T-cell (primary cell): Measurements from ENCODE around the gene IRAK4. TPM values are rescaled to one million over a fixed set of nuclear protein-coding genes. Genes with fewer than 3 reads are reported as not detected.

ENCODE experiments used
- ATAC-seq, 4 experiments: fragments of 200-7000 bp in 3 of 4; fragments of 150-1000 bp in 1 of 4; cut with Tn5 transposase; replicated peaks in 1 of 4; 1 replicate in 3 of 4; 2 replicates in 1 of 4; pipeline ENCODE4 v1.10.0; 2021; ENCODE audit warnings: moderate library complexity in 3 of 4, mild to moderate bottlenecking in 2 of 4, moderate number of reproducible peaks in 1 of 4
- CTCF ChIA-PET, 2 donors: fragments of 300-600 bp; sonication (Branson Sonifier 250); formaldehyde crosslinking; loops; one replicate each; lab custom pipeline; 2022; ENCODE audit warnings: antibody characterized with exemption in 2 of 2; lab: Charles Lee
- POLR2A ChIA-PET, 2 donors: fragments of 300-600 bp; sonication (Branson Sonifier 250); formaldehyde crosslinking; loops; one replicate each; lab custom pipeline; 2022; ENCODE audit warnings: antibody characterized with exemption in 2 of 2; lab: Charles Lee
- DNase-seq, 35 experiments: peaks; one replicate each; pipeline versions ENCODE4 v3.0.0 to v3.0.0-alpha.2; 2013 to 2023
- H3K27ac ChIP-seq: one replicate; pipeline ENCODE4 v1.5.1; 2013; ENCODE audit warnings: low read length
- H3K27me3 ChIP-seq, 2 experiments: replicated peaks in 1 of 2; 1 replicate in 1 of 2; 2 replicates in 1 of 2; pipeline versions ENCODE4 v1.6.1 to v1.7.0; 2013; ENCODE audit warnings: low read length in 1 of 2, mixed read lengths in 1 of 2; ENCODE audit not compliant: control insufficient read depth in 2 of 2, insufficient read depth in 2 of 2; ENCODE audit errors: extremely low read depth in 1 of 2
- H3K36me3 ChIP-seq, 2 donors: 1 replicate in 1 of 2; 2 replicates in 1 of 2; pipeline versions ENCODE4 v1.6.1 to v1.7.0; 2013; ENCODE audit warnings: low read length in 1 of 2; ENCODE audit not compliant: control insufficient read depth in 2 of 2, insufficient read depth in 1 of 2; ENCODE audit errors: extremely low read depth in 1 of 2
- H3K4me1 ChIP-seq, 2 experiments: 1 replicate in 1 of 2; 2 replicates in 1 of 2; pipeline versions ENCODE4 v1.6.1 to v1.7.0; 2013; ENCODE audit warnings: low read length in 2 of 2, mixed read lengths in 1 of 2; ENCODE audit not compliant: insufficient read depth in 2 of 2, control insufficient read depth in 1 of 2; ENCODE audit errors: extremely low read depth in 1 of 2
- H3K4me3 ChIP-seq, 2 donors: 1 replicate in 1 of 2; 2 replicates in 1 of 2; pipeline versions ENCODE4 v1.5.1 to v1.7.0; 2013; ENCODE audit warnings: mild to moderate bottlenecking in 2 of 2, low read length in 1 of 2, moderate library complexity in 1 of 2; ENCODE audit not compliant: control insufficient read depth in 1 of 2; ENCODE audit errors: extremely low read depth in 1 of 2
- H3K9me3 ChIP-seq: 2 replicates; pipeline ENCODE4 v1.7.0; 2013
- H3K27ac Mint-ChIP-seq, 2 donors: one replicate each; pipeline ENCODE4 v1.8.0; 2020 to 2021; ENCODE audit warnings: mild to moderate bottlenecking in 2 of 2, mixed read lengths in 2 of 2
- H3K27me3 Mint-ChIP-seq, 2 donors: one replicate each; pipeline ENCODE4 v1.8.0; 2021 to 2022; ENCODE audit warnings: mixed read lengths in 2 of 2
- H3K36me3 Mint-ChIP-seq: one replicate; pipeline ENCODE4 v1.8.0; 2021; ENCODE audit warnings: mixed read lengths
- H3K4me1 Mint-ChIP-seq, 3 donors: one replicate each; pipeline ENCODE4 v1.8.0; 2020 to 2022; ENCODE audit warnings: mixed read lengths in 3 of 3, mild to moderate bottlenecking in 1 of 3
- H3K4me3 Mint-ChIP-seq, 3 donors: one replicate each; pipeline ENCODE4 v1.8.0; 2020 to 2022; ENCODE audit warnings: mild to moderate bottlenecking in 3 of 3, mixed read lengths in 3 of 3, moderate library complexity in 3 of 3
- H3K9me3 Mint-ChIP-seq, 3 donors: one replicate each; pipeline ENCODE4 v1.8.0; 2020 to 2022; ENCODE audit warnings: mixed read lengths in 3 of 3
- WGBS: methylation state at CpG from one replicate; pipeline ENCODE4 v1.1.5; 2013; ENCODE audit warnings: missing lambda C conversion rate; ENCODE audit not compliant: insufficient coverage; 5-methylcytosine and 5-hydroxymethylcytosine counted together
- total RNA-seq, 35 experiments: library from RNA in 6 of 35; stranded (reverse) in 6 of 35; fragments of 120-200 nt in 1 of 35; gene quantifications; one replicate each; pipeline versions ENCODE4 v1.2.1 to v1.2.4 and lab custom pipeline; 2013 to 2026

Gene IRAK4
- total RNA-seq (10 to 100 TPM; 48.7 to 55.8 (median 49.8) TPM), total RNA-seq (lab: John Stamatoyannopoulos, UW) (27.1 to 122 (median 80.2) reads per million in 29 experiments)
- 79.6 TPM for total RNA-seq (2013)

- peak within 1 kb of the TSS; percentile 64 to 93 for H3K4me3 ChIP-seq
- H3K36me3 Mint-ChIP-seq = peaks cover 21% of the 10 kb centered on the region
- H3K27me3 ChIP-seq = no peaks in the 10 kb centered on the region
- H3K4me1 Mint-ChIP-seq = peaks cover 83 to 86% (median 84%) of the 10 kb centered on the region in 3 donors
- peak; percentile 87 to 98 (median 94) for DNase-seq
- under 1% methylated on average over 49 of the region's 54 CpGs for WGBS
- POLR2A ChIA-PET = interaction anchor here (0.6 to 2.1 kb wide), 6 partner anchors 18 to 78 kb away, joined by 3 to 17 read pairs (median 6); partner anchors contain the start of gene TWF1 (in 2 of the 2)
- H3K9me3 Mint-ChIP-seq = no peaks in the 10 kb centered on the region
- CTCF ChIA-PET = interaction anchor here in 1 of 2 donors (0.7 to 1.6 kb wide), 7 partner anchors 12 to 124 kb away, joined by 3 to 6 read pairs (median 3); partner anchors contain the start of gene TWF1
- peaks cover 5% of the 10 kb centered on the region for H3K9me3 ChIP-seq
- peaks cover 0 to 4% of the 10 kb centered on the region in 2 donors for H3K36me3 ChIP-seq
- ATAC-seq = peak; percentile 94 to 99 (median 96)
- peak within 1 kb of the TSS; percentile 98 for H3K27ac ChIP-seq
- peak within 1 kb of the TSS; percentile 99 for H3K27ac Mint-ChIP-seq
- H3K27me3 Mint-ChIP-seq = no peaks in the 10 kb centered on the region
- peak within 1 kb of the TSS; percentile 97 to 98 (median 98) for H3K4me3 Mint-ChIP-seq
- peaks cover 27 to 32% of the 10 kb centered on the region in 2 experiments for H3K4me1 ChIP-seq
These were observed at the start of gene IRAK4, which contains the start of gene PUS7L for GRCh38 chr12:43758728-43759563. Gene IRAK4 (plus strand): TSS chr12:43758951. CDS start chr12:43768112, 9,161 bp downstream. Gene PUS7L (minus strand): TSS chr12:43758790. CDS start chr12:43755245, 3,545 bp downstream.

- H3K9me3 Mint-ChIP-seq = peaks cover 3 to 18% (median 17%) of the 10 kb centered on the region in 3 donors
- ATAC-seq = no peak
- DNase-seq = no peak
- Histone ChIP-seq H3K27me3 (peaks cover 0 to 18% of the 10 kb centered on the region in 2 experiments), H3K9me3 (no peaks in the 10 kb centered on the region), H3K4me1 (no peaks in the 10 kb centered on the region), H3K27ac (no peak overlapping the region), H3K36me3 (no peaks in the 10 kb centered on the region), H3K4me3 (no peak overlapping the region)
- H3K36me3 Mint-ChIP-seq = no peaks in the 10 kb centered on the region
- POLR2A ChIA-PET = no interaction called here
- no CpG with 5 or more reads among the region's 2 CpGs for WGBS
- H3K4me3 Mint-ChIP-seq = no peak overlapping the region
- no peak overlapping the region for H3K27ac Mint-ChIP-seq
- H3K27me3 Mint-ChIP-seq = peaks cover 21% of the 10 kb centered on the region in 2 donors
- no peaks in the 10 kb centered on the region for H3K4me1 Mint-ChIP-seq
- CTCF ChIA-PET = no interaction called here
These were observed 47.4 kb upstream of the IRAK4 start for GRCh38 chr12:43711348-43711747.

GRCh38 chr12:43722621-43723020 is 36.1 kb upstream of the IRAK4 start:
- Mint-ChIP-seq H3K4me3 (no peak overlapping the region), H3K4me1 (no peaks in the 10 kb centered on the region), H3K36me3 (peaks cover 16% of the 10 kb centered on the region), H3K27me3 (no peaks in the 10 kb centered on the region), H3K27ac (no peak overlapping the region), H3K9me3 (no peaks in the 10 kb centered on the region)
- H3K4me3 ChIP-seq = no peak overlapping the region
- ChIA-PET POLR2A (no interaction called here), CTCF (no interaction called here)
- H3K9me3 ChIP-seq = no peaks in the 10 kb centered on the region
- H3K27me3 ChIP-seq = no peaks in the 10 kb centered on the region
- H3K4me1 ChIP-seq = no peaks in the 10 kb centered on the region
- DNase-seq (no peak), ATAC-seq (no peak)
- H3K36me3 ChIP-seq = no peaks in the 10 kb centered on the region
- no peak overlapping the region for H3K27ac ChIP-seq

- CTCF ChIA-PET = no interaction called here
- H3K4me3 ChIP-seq = no peak overlapping the region
- Mint-ChIP-seq H3K27me3 (no peaks in the 10 kb centered on the region), H3K9me3 (no peaks in the 10 kb centered on the region), H3K4me3 (no peak overlapping the region), H3K4me1 (no peaks in the 10 kb centered on the region), H3K36me3 (peaks cover 16% of the 10 kb centered on the region), H3K27ac (no peak overlapping the region)
- H3K27me3 ChIP-seq = no peaks in the 10 kb centered on the region
- no peak for ATAC-seq
- POLR2A ChIA-PET = no interaction called here
- no peaks in the 10 kb centered on the region for H3K36me3 ChIP-seq
- DNase-seq = no peak
- H3K4me1 ChIP-seq = no peaks in the 10 kb centered on the region
- no peak overlapping the region for H3K27ac ChIP-seq
- no peaks in the 10 kb centered on the region for H3K9me3 ChIP-seq
These were observed 35.6 kb upstream of the IRAK4 start for GRCh38 chr12:43723134-43723533.

GRCh38 chr12:43728117-43728516 is 30.6 kb upstream of the IRAK4 start:
- peaks cover 0 to 9% (median 7%) of the 10 kb centered on the region in 3 donors for H3K4me1 Mint-ChIP-seq
- no peaks in the 10 kb centered on the region for H3K9me3 Mint-ChIP-seq
- POLR2A ChIA-PET = no interaction called here
- Histone ChIP-seq H3K4me1 (no peaks in the 10 kb centered on the region), H3K27ac (no peak overlapping the region), H3K4me3 (no peak overlapping the region), H3K27me3 (no peaks in the 10 kb centered on the region), H3K36me3 (no peaks in the 10 kb centered on the region), H3K9me3 (no peaks in the 10 kb centered on the region)
- CTCF ChIA-PET = no interaction called here
- DNase-seq = peak in 1 of 35 experiments; percentile 3
- no peak overlapping the region for H3K27ac Mint-ChIP-seq
- no peaks in the 10 kb centered on the region for H3K27me3 Mint-ChIP-seq
- no peak overlapping the region for H3K4me3 Mint-ChIP-seq
- peaks cover 28% of the 10 kb centered on the region for H3K36me3 Mint-ChIP-seq
- ATAC-seq = no peak
- no CpG with 5 or more reads among the region's 2 CpGs for whole genome bisulfite sequencing

- ChIA-PET POLR2A (no interaction called here), CTCF (no interaction called here)
- Mint-ChIP-seq H3K27ac (no peak overlapping the region), H3K4me3 (no peak overlapping the region), H3K36me3 (peaks cover 27% of the 10 kb centered on the region), H3K27me3 (no peaks in the 10 kb centered on the region), H3K4me1 (peaks cover 0 to 9% (median 7%) of the 10 kb centered on the region in 3 donors), H3K9me3 (no peaks in the 10 kb centered on the region)
- Histone ChIP-seq H3K27ac (no peak overlapping the region), H3K4me1 (no peaks in the 10 kb centered on the region), H3K4me3 (no peak overlapping the region), H3K36me3 (peaks cover 0 to under 1% of the 10 kb centered on the region in 2 donors), H3K9me3 (no peaks in the 10 kb centered on the region), H3K27me3 (no peaks in the 10 kb centered on the region)
- WGBS = no CpG with 5 or more reads among the region's 1 CpG
- no peak for DNase-seq
- ATAC-seq = no peak
These were observed 30.1 kb upstream of the IRAK4 start for GRCh38 chr12:43728698-43729097.
